Measurements from ENCODE around the gene HMGB3. TPM values are rescaled to one million over a fixed set of nuclear protein-coding genes. Genes with fewer than 3 reads are reported as not detected.

HMGB3 gene
- total RNA-seq, 2 donors from 2014 or later: 220 to 413 TPM

DNA sequence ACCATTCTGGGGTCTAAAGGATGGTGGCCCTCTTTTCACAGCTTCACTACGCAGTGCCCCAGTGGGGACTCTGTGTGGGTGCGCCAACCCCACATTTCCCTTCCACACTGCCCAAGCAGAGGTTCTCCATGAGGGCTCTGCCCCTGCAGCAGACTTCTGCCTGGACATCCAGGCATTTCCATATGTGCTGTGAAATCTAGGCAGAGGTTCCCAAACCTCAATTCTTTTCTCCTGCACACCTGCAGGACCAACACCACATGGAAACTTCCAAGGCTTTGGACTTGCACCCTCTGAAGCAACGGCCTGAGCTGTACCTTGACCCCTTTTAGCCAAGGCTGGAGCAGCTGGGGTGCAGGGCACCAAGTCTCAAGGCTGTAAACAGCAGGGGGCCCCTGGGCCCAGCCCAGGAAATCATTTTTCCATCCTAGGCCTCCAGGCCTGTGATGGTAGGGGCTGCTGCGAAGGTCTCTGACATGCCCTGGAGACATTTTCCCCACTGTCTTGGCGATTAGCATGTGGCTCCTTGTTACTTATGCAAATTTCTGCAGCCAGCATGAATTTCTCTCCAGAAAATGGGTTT, 30.1 kb downstream of the HMGB3 start:
- H3K9ac ChIP-seq (ENCODE audit: extremely low read depth, low read length, poor library complexity, severe bottlenecking): no peak overlapping the region
- Mint-ChIP-seq H3K9me3 (peaks cover 35% of the 10 kb centered on the region), H3K27ac (no peak overlapping the region)

DNA sequence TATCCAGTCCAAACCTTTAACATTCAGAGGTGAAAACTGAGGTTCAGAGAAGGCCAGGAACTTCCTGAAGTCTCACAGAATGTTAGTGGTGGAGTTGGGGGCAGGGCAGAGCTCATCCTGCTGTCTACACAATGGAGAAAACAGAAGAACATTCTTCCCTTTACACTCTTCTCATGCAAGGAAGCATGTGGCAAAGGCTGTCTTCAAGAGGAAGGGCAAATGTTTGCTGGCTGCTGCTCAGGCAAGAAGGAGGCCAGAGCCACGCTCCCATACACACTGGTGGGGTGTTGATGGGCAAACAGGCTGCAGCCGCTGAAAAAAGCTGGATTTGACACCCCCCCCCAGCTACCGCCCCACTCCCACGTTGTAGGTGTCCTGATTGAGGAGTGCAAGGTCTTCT, 32.5 kb downstream of the HMGB3 start:
- Histone ChIP-seq H3K9ac (ENCODE audit: extremely low read depth, low read length, poor library complexity, severe bottlenecking) (no peak overlapping the region), H3K27ac (ENCODE audit: low read depth, low read length) (no peak overlapping the region), H3K4me1 (ENCODE audit: control insufficient read depth, insufficient read depth, low read length) (no peaks in the 10 kb centered on the region), H3K9me3 (ENCODE audit: control insufficient read depth, low read length) (peaks cover 5% of the 10 kb centered on the region), H3K36me3 (ENCODE audit: control insufficient read depth, insufficient read depth, low read length) (no peaks in the 10 kb centered on the region), H3K27me3 (ENCODE audit: control insufficient read depth, insufficient read depth, low read length, poor library complexity, severe bottlenecking) (no peaks in the 10 kb centered on the region), H3K4me3 (ENCODE audit: low read length) (no peak overlapping the region)
- DNase-seq: no peak
- Mint-ChIP-seq H3K4me3 (no peak overlapping the region), H3K27ac (no peak overlapping the region), H3K36me3 (ENCODE audit: low read depth) (no peaks in the 10 kb centered on the region), H3K9me3 (peaks cover 46% of the 10 kb centered on the region), H3K4me1 (no peaks in the 10 kb centered on the region), H3K27me3 (ENCODE audit: insufficient read depth) (no peaks in the 10 kb centered on the region)
- 100% methylated on average over 1 of the region's 4 CpGs; no CpG with 5 or more reads in 1 of the 2 experiments for WGBS, 2 experiments (ENCODE audit: insufficient coverage in 1 of 2, insufficient read length in 1 of 2)
- TF ChIP-seq, protein P1, sequence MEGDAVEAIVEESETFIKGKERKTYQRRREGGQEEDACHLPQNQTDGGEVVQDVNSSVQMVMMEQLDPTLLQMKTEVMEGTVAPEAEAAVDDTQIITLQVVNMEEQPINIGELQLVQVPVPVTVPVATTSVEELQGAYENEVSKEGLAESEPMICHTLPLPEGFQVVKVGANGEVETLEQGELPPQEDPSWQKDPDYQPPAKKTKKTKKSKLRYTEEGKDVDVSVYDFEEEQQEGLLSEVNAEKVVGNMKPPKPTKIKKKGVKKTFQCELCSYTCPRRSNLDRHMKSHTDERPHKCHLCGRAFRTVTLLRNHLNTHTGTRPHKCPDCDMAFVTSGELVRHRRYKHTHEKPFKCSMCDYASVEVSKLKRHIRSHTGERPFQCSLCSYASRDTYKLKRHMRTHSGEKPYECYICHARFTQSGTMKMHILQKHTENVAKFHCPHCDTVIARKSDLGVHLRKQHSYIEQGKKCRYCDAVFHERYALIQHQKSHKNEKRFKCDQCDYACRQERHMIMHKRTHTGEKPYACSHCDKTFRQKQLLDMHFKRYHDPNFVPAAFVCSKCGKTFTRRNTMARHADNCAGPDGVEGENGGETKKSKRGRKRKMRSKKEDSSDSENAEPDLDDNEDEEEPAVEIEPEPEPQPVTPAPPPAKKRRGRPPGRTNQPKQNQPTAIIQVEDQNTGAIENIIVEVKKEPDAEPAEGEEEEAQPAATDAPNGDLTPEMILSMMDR (conservative IDR thresholded peaks at IDR 0.05): no peak

More for the DNA sequence above, 30.1 kb downstream of the HMGB3 start:
- Histone ChIP-seq H3K9me3 (ENCODE audit: control insufficient read depth, low read length) (peaks cover 5% of the 10 kb centered on the region), H3K27me3 (ENCODE audit: control insufficient read depth, insufficient read depth, low read length, poor library complexity, severe bottlenecking) (no peaks in the 10 kb centered on the region), H3K36me3 (ENCODE audit: control insufficient read depth, insufficient read depth, low read length) (no peaks in the 10 kb centered on the region), H3K27ac (ENCODE audit: low read depth, low read length) (no peak overlapping the region), H3K4me3 (ENCODE audit: low read length) (no peak overlapping the region), H3K4me1 (ENCODE audit: control insufficient read depth, insufficient read depth, low read length) (no peaks in the 10 kb centered on the region)
- 90 to 92% methylated on average over 2 to 5 of the region's 5 CpGs for WGBS, 2 experiments (ENCODE audit: insufficient coverage in 1 of 2, insufficient read length in 1 of 2)
- Mint-ChIP-seq H3K4me1 (no peaks in the 10 kb centered on the region), H3K4me3 (no peak overlapping the region), H3K27me3 (ENCODE audit: insufficient read depth) (peaks cover 3% of the 10 kb centered on the region), H3K36me3 (ENCODE audit: low read depth) (no peaks in the 10 kb centered on the region)
- DNase-seq: no peak
- TF ChIP-seq, protein P1 (conservative IDR thresholded peaks at IDR 0.05): no peak

DNA sequence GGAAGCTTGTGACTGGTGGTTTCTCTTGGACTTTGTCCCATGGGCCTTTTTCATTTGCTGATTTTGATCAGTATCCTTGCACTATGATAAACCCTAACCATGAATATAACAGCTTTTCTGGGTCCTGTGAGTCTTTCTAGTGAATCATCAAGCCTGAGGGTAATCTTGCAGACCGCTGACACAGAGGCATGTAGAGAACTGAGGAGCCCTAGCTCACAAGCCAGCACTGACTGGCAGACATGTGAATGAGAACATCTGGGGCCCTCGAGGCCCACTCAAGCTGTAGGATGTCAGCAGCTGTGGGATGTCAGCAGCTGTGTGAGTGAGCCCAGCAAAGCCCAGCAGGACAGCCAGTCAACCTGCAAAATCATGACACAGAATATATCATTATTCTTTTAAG, 36.7 kb downstream of the HMGB3 start:
- Histone ChIP-seq H3K9ac (ENCODE audit: extremely low read depth, low read length, poor library complexity, severe bottlenecking) (no peak overlapping the region), H3K4me3 (ENCODE audit: low read length) (no peak overlapping the region), H3K27me3 (ENCODE audit: control insufficient read depth, insufficient read depth, low read length, poor library complexity, severe bottlenecking) (peaks cover 11% of the 10 kb centered on the region), H3K4me1 (ENCODE audit: control insufficient read depth, insufficient read depth, low read length) (no peaks in the 10 kb centered on the region), H3K36me3 (ENCODE audit: control insufficient read depth, insufficient read depth, low read length) (no peaks in the 10 kb centered on the region), H3K9me3 (ENCODE audit: control insufficient read depth, low read length) (no peaks in the 10 kb centered on the region), H3K27ac (ENCODE audit: low read depth, low read length) (no peak overlapping the region)
- no peak for DNase-seq
- Mint-ChIP-seq H3K36me3 (ENCODE audit: low read depth) (no peaks in the 10 kb centered on the region), H3K27me3 (ENCODE audit: insufficient read depth) (no peaks in the 10 kb centered on the region), H3K27ac (no peak overlapping the region), H3K9me3 (peaks cover 20% of the 10 kb centered on the region), H3K4me1 (no peaks in the 10 kb centered on the region), H3K4me3 (no peak overlapping the region)
- WGBS, 2 experiments (ENCODE audit: insufficient coverage in 1 of 2, insufficient read length in 1 of 2): 88 to 100% methylated on average over 1 to 2 of the region's 2 CpGs
- TF ChIP-seq, protein P1 (conservative IDR thresholded peaks at IDR 0.05): no peak

Measured in endodermal cell (in vitro differentiated cells).